HG02571 (cell line): ENCODE data around the gene AKR1C1.
"Not testable (repeated sequence)": the region's sequence is repeated elsewhere in the genome, so short reads cannot be mapped to it uniquely, and the experiment has no call there.

ENCODE experiments used
- ATAC-seq: cut with Tn5 transposase; IDR thresholded peaks from one replicate; pipeline ENCODE4 v1.9.1; 2021; ENCODE audit warnings: mild to moderate bottlenecking, moderate library complexity; ENCODE audit not compliant: unreplicated experiment

The AKR1C1 gene

GRCh38 chr10:4947039-4947634 lies 16.1 kb upstream of the AKR1C1 start:
- ATAC-seq = no peak

- ATAC-seq = no peak
Observed at GRCh38 chr10:4947635-4948596, 15.3 kb upstream of the AKR1C1 start.

GRCh38 chr10:4951512-4952162 lies 11.6 kb upstream of the AKR1C1 start:
- not testable (repeated sequence) for ATAC-seq

- no peak for ATAC-seq
Observed at GRCh38 chr10:4953405-4953804, 9.8 kb upstream of the AKR1C1 start.

- ATAC-seq = not testable (repeated sequence)
Observed at GRCh38 chr10:4956088-4956487, 7.1 kb upstream of the AKR1C1 start.

- ATAC-seq = not testable (repeated sequence)
Observed at GRCh38 chr10:4956955-4957645, 6.1 kb upstream of the AKR1C1 start.

GRCh38 chr10:4961558-4961957 lies 1.7 kb upstream of the AKR1C1 start:
- ATAC-seq = not testable (repeated sequence)

GRCh38 chr10:4962308-4962707 lies 907 bp upstream of the AKR1C1 start:
- not testable (repeated sequence) for ATAC-seq

- not testable (repeated sequence) for ATAC-seq
Observed at GRCh38 chr10:4963815-4964154, 570 bp downstream of the AKR1C1 start.

GRCh38 chr10:4965763-4966162 lies 2.5 kb downstream of the AKR1C1 start:
- not testable (repeated sequence) for ATAC-seq

GRCh38 chr10:4967189-4967588 lies 4.0 kb downstream of the AKR1C1 start:
- ATAC-seq = not testable (repeated sequence)

GRCh38 chr10:4969289-4969688 lies 6.1 kb downstream of the AKR1C1 start:
- ATAC-seq = not testable (repeated sequence)

GRCh38 chr10:4970362-4970761 lies 7.1 kb downstream of the AKR1C1 start:
- not testable (repeated sequence) for ATAC-seq

- ATAC-seq = not testable (repeated sequence)
Observed at GRCh38 chr10:4972369-4973142, 9.3 kb downstream of the AKR1C1 start.

- not testable (repeated sequence) for ATAC-seq
Observed at GRCh38 chr10:4973294-4973693, 10.1 kb downstream of the AKR1C1 start.

GRCh38 chr10:4974400-4974799 lies 11.2 kb downstream of the AKR1C1 start:
- ATAC-seq = not testable (repeated sequence)

- ATAC-seq = no peak
Observed at GRCh38 chr10:4977025-4977424, 13.8 kb downstream of the AKR1C1 start.

- ATAC-seq = no peak
Observed at GRCh38 chr10:4978870-4979269, 15.7 kb downstream of the AKR1C1 start.

- ATAC-seq = no peak
Observed at GRCh38 chr10:4980793-4981192, 17.6 kb downstream of the AKR1C1 start.
